ENCODE data around the gene KCNK17.

Gene KCNK17

GRCh38 chr6:39314273-39314795 is at the start of gene KCNK17:
Gene KCNK17, minus strand, starts transcription at chr6:39314419. Its CDS starts 99 bp downstream, at chr6:39314320.
- no peak for TF ChIP-seq Cebpa-rat (IDR thresholded peaks at IDR 0.05)
- H3K4me1 ChIP-seq: peaks cover 25 to 73% (median 63%) of the 10 kb centered on the region in 10 experiments

DNA sequence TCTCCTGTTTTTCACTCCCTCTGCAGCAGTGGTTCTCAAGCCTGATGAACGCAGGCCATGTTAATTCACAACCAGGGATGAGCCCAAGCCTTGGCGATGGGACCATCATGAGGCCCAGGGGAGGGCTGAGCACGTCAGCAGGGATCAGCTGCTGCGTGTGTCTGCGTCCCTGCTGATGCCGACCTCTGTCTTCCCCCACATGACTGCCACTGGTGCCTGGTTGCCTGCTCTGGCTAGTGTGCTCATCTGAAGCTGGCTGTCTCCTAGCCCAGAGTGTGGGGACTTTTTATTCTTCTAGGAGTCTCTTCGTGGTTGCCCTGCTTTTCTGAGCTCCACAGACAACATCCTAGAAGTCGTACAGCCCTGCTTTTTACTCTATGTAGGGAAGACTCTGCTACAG is 49.1 kb upstream of the KCNK17 start:
- H3K27ac ChIP-seq: no peak overlapping the region
- peaks cover 0 to 10% (median 9%) of the 10 kb centered on the region in 10 experiments; a peak in 15 of 20 replicates for H3K4me1 ChIP-seq
- H3K9ac ChIP-seq: no peak overlapping the region
- H4K20me1 ChIP-seq: no peaks in the 10 kb centered on the region; a peak in 1 of 22 replicates
- no peak for TF ChIP-seq Cebpa-rat (IDR thresholded peaks at IDR 0.05)
- H3K9me3 ChIP-seq (replicated peaks in 1 of 11): no peaks in the 10 kb centered on the region
- no peak overlapping the region for H3K4me3 ChIP-seq
- no peak overlapping the region for H3K4me2 ChIP-seq
- no peaks in the 10 kb centered on the region for H3K27me3 ChIP-seq
- H3K36me3 ChIP-seq: no peaks in the 10 kb centered on the region

More at GRCh38 chr6:39314273-39314795, at the start of gene KCNK17:
- Histone ChIP-seq H3K9me3 (replicated peaks in 1 of 11) (no peaks in the 10 kb centered on the region), H4K20me1 (peaks cover 0 to 38% (median 14%) of the 10 kb centered on the region in 11 experiments; a peak in 11 of 22 replicates), H3K4me3 (peak within 1 kb of the TSS; percentile 41 to 66 (median 58)), H3K36me3 (no peaks in the 10 kb centered on the region), H3K4me2 (peak within 1 kb of the TSS; percentile 91 to 100 (median 99)), H3K27me3 (peaks cover 34 to 53% (median 41%) of the 10 kb centered on the region in 11 experiments), H3K9ac (peak within 1 kb of the TSS; percentile 22 to 74 (median 53); a peak in 19 of 22 replicates), H3K27ac (peak within 1 kb of the TSS in 7 of 11 experiments; percentile 24 to 73 (median 55); a peak in 13 of 22 replicates)

GRCh38 chr6:39362487-39362865 is 48.3 kb upstream of the KCNK17 start:
- peak overlapping the region in 9 of 11 experiments; percentile 16 to 78 (median 39); a peak in 14 of 22 replicates for H3K4me2 ChIP-seq
- no peak overlapping the region for H3K27ac ChIP-seq

GRCh38 chr6:39361657-39362486 is 47.7 kb upstream of the KCNK17 start:
- Histone ChIP-seq H3K27me3 (no peaks in the 10 kb centered on the region), H3K4me3 (no peak overlapping the region), H3K36me3 (no peaks in the 10 kb centered on the region), H3K4me2 (peak overlapping the region; percentile 2 to 78 (median 39); a peak in 16 of 22 replicates), H3K9me3 (replicated peaks in 1 of 11) (no peaks in the 10 kb centered on the region), H4K20me1 (no peaks in the 10 kb centered on the region; a peak in 1 of 22 replicates), H3K27ac (no peak overlapping the region), H3K9ac (0 out of 22 replicates have a peak overlapping the region, but pooled peaks of 1 of the 11 experiments have one; percentile 4), H3K4me1 (peaks cover 0 to 16% (median 12%) of the 10 kb centered on the region in 10 experiments; a peak in 15 of 20 replicates)
- no peak for TF ChIP-seq Cebpa-rat (IDR thresholded peaks at IDR 0.05)

More at GRCh38 chr6:39362487-39362865, 48.3 kb upstream of the KCNK17 start:
- no peaks in the 10 kb centered on the region for H3K27me3 ChIP-seq
- H4K20me1 ChIP-seq: no peaks in the 10 kb centered on the region; a peak in 1 of 22 replicates
- peaks cover 0 to 16% (median 12%) of the 10 kb centered on the region in 10 experiments; a peak in 15 of 20 replicates for H3K4me1 ChIP-seq
- no peak for TF ChIP-seq Cebpa-rat (IDR thresholded peaks at IDR 0.05)
- no peaks in the 10 kb centered on the region for H3K9me3 ChIP-seq (replicated peaks in 1 of 11)
- no peak overlapping the region for H3K4me3 ChIP-seq
- H3K36me3 ChIP-seq: no peaks in the 10 kb centered on the region
- 0 out of 22 replicates have a peak overlapping the region, but pooled peaks of 1 of the 11 experiments have one; percentile 4 for H3K9ac ChIP-seq

GRCh38 chr6:39360378-39360777 is 46.2 kb upstream of the KCNK17 start:
- H3K9me3 ChIP-seq (replicated peaks in 1 of 11): no peaks in the 10 kb centered on the region
- H3K27ac ChIP-seq: no peak overlapping the region
- no peak overlapping the region for H3K9ac ChIP-seq
- H4K20me1 ChIP-seq: no peaks in the 10 kb centered on the region; a peak in 1 of 22 replicates
- H3K27me3 ChIP-seq: no peaks in the 10 kb centered on the region
- H3K36me3 ChIP-seq: no peaks in the 10 kb centered on the region
- peaks cover 0 to 16% (median 12%) of the 10 kb centered on the region in 10 experiments; a peak in 15 of 20 replicates for H3K4me1 ChIP-seq
- no peak overlapping the region for H3K4me3 ChIP-seq
- H3K4me2 ChIP-seq: no peak overlapping the region
- no peak for TF ChIP-seq Cebpa-rat (IDR thresholded peaks at IDR 0.05)

DNA sequence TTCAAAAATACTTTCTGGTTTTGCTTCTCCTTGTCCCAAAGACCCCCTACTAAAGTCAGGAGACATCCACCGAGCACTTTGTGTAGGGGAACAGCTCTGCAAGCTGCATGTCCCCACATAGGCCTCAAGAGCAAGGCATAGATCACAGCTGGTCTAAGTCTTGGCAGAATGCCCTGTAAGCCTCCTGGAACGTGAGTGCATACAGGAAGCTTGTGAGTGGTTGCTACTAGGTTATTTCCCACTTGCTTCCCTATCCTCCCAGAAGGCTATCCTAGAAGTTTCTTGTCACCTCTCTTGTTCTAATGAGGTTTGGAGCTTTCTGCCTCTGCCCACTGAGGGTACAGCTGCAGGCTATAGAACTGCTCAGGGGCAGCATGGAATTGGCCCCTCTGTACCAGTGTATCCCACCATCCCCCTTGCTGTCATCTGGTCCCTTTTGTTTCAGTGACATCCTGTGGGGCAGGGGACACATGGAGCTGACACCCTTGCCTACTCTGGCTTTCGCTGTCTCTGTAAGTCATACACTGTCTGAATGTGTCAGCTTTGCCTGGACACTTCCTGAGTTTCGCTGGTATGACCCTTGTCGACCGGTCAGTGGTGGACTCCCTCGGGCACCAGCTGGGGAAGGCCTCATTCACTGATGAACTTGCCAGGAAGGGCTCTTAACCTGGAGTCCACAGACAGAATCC is 43.9 kb upstream of the KCNK17 start:
- TF ChIP-seq Cebpa-rat (IDR thresholded peaks at IDR 0.05): no peak
- Histone ChIP-seq H3K36me3 (no peaks in the 10 kb centered on the region), H3K4me2 (0 out of 22 replicates have a peak overlapping the region, but pooled peaks of 3 of the 11 experiments have one; percentile 2 to 20 (median 12)), H4K20me1 (no peaks in the 10 kb centered on the region; a peak in 1 of 22 replicates), H3K9me3 (replicated peaks in 1 of 11) (no peaks in the 10 kb centered on the region), H3K27me3 (no peaks in the 10 kb centered on the region), H3K4me3 (no peak overlapping the region), H3K4me1 (peaks cover 0 to 16% (median 12%) of the 10 kb centered on the region in 10 experiments; a peak in 11 of 20 replicates), H3K27ac (no peak overlapping the region), H3K9ac (no peak overlapping the region)

- TF ChIP-seq Cebpa-rat (IDR thresholded peaks at IDR 0.05): no peak
- Histone ChIP-seq H3K27ac (no peak overlapping the region), H3K4me1 (peaks cover 0 to 36% (median 23%) of the 10 kb centered on the region in 10 experiments; a peak in 16 of 20 replicates), H3K27me3 (no peaks in the 10 kb centered on the region), H3K36me3 (no peaks in the 10 kb centered on the region), H4K20me1 (no peaks in the 10 kb centered on the region), H3K4me3 (no peak overlapping the region), H3K9me3 (replicated peaks in 1 of 11) (no peaks in the 10 kb centered on the region), H3K9ac (no peak overlapping the region), H3K4me2 (no peak overlapping the region)
These were observed 39.6 kb upstream of the KCNK17 start for GRCh38 chr6:39353698-39354315.
